NCI-H2196 (cell line): Measurements from ENCODE around the gene PDCD10.

Source experiments
- DNase-seq: peaks from one replicate; lab custom pipeline; 2025; ENCODE audit not compliant: unreplicated experiment; lab: John Stamatoyannopoulos, UW

The PDCD10 gene

GRCh38 chr3:167735233-167736138, 794 bp upstream of the PDCD10 start, which contains the start of gene SERPINI1:
Gene SERPINI1 (plus strand): TSS chr3:167735721. CDS start chr3:167789129, 53,408 bp downstream.
- DNase-seq: peak; percentile 95

GRCh38 chr3:167733961-167734497, 663 bp downstream of the PDCD10 start:
- peak; percentile 45 for DNase-seq

GRCh38 chr3:167732313-167733065, 2.2 kb downstream of the PDCD10 start:
- DNase-seq: no peak

GRCh38 chr3:167731393-167731792, 3.3 kb downstream of the PDCD10 start:
- no peak for DNase-seq

- no peak for DNase-seq
These were observed 5.1 kb downstream of the PDCD10 start for GRCh38 chr3:167729591-167729990.

GRCh38 chr3:167728632-167729323, 5.9 kb downstream of the PDCD10 start:
- no peak for DNase-seq

- DNase-seq: no peak
These were observed 6.5 kb downstream of the PDCD10 start for GRCh38 chr3:167728176-167728575.

GRCh38 chr3:167723872-167724271, 10.8 kb downstream of the PDCD10 start:
- DNase-seq: no peak

- no peak for DNase-seq
These were observed 11.6 kb downstream of the PDCD10 start for GRCh38 chr3:167723025-167723512.

- no peak for DNase-seq
These were observed 16.1 kb downstream of the PDCD10 start for GRCh38 chr3:167718582-167718981.

GRCh38 chr3:167716920-167717319, 17.8 kb downstream of the PDCD10 start:
- peak; percentile 22 for DNase-seq

GRCh38 chr3:167714871-167715270, 19.8 kb downstream of the PDCD10 start:
- DNase-seq: no peak

GRCh38 chr3:167712445-167712844, 22.2 kb downstream of the PDCD10 start:
- DNase-seq: no peak

- DNase-seq: no peak
These were observed 23.3 kb downstream of the PDCD10 start for GRCh38 chr3:167711439-167711838.

- DNase-seq: no peak
These were observed 24.1 kb downstream of the PDCD10 start for GRCh38 chr3:167710552-167710951.

GRCh38 chr3:167709690-167710089, 25.0 kb downstream of the PDCD10 start:
- no peak for DNase-seq

- no peak for DNase-seq
These were observed 28.9 kb downstream of the PDCD10 start for GRCh38 chr3:167705840-167706239.

GRCh38 chr3:167700926-167701325, 33.8 kb downstream of the PDCD10 start:
- no peak for DNase-seq

- DNase-seq: no peak
These were observed 34.6 kb downstream of the PDCD10 start for GRCh38 chr3:167700046-167700445.

- no peak for DNase-seq
These were observed 40.6 kb downstream of the PDCD10 start for GRCh38 chr3:167694121-167694520.

- DNase-seq: no peak
These were observed 43.3 kb downstream of the PDCD10 start for GRCh38 chr3:167691366-167691765.
